HG03135 (cell line): Measurements from ENCODE around the gene GUCA2A.

Source experiments
- ATAC-seq: cut with Tn5 transposase; IDR thresholded peaks from one replicate; pipeline ENCODE4 v1.9.1; 2021; ENCODE audit warnings: mild to moderate bottlenecking, moderate library complexity; ENCODE audit not compliant: unreplicated experiment

GUCA2A gene

DNA sequence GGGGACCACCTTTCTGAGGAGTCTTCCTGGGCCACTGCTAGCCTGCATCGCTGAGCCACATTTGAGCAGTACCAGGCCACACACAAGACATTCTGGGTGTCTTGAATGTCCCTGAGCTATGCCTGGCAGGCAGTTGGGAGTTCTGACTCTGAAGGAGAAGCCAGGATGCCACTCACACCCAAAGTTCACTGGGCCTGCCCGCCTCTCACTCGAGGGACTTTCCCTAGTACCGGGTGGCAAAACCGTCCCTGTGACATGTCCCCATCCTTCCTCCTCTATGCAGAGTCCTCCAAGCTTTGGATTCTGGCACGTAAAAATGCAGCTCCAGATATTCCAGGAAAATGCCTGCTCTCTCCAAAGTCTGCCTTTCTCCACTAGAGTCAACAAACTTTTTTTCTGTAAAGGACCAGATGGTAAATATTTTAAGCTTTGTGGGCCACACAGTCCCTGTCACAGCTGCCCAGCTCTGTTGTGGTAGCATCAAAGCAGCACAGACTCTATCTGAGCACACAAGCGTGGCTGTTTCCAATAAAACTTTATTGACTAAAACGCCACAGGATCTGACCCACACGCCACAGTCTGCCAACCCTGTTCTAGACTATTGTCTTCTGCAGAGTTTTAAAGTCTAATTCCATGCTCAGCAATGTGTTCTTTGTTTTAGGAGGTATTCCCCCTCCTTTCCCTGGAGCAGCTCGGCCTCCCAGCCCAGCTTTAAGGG lies 30.6 kb downstream of the GUCA2A start:
- ATAC-seq, result no peak

GRCh38 chr1:42133390-42133789 lies 31.2 kb downstream of the GUCA2A start:
- ATAC-seq, result no peak

GRCh38 chr1:42130061-42130660 lies 34.4 kb downstream of the GUCA2A start:
- no peak for ATAC-seq

DNA sequence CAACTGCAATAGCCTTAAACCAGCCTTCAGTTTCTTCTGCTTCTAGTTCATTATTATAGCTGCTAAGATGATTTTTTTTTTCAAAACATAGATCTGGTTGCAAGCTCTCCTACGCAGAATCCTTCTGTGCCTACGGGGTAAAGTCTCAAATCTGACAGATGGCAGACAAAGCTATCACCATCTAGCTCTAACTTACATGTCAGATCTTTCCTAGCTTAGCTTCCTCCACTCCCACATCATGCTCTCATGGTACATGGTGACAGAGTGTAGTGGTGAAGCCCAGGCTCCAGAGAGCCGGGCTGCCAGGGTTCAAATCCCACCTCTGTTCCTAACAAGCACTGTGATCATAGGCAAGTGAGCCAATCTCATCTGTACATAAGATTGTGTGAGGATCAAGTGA lies 35.6 kb downstream of the GUCA2A start:
- ATAC-seq, result no peak

DNA sequence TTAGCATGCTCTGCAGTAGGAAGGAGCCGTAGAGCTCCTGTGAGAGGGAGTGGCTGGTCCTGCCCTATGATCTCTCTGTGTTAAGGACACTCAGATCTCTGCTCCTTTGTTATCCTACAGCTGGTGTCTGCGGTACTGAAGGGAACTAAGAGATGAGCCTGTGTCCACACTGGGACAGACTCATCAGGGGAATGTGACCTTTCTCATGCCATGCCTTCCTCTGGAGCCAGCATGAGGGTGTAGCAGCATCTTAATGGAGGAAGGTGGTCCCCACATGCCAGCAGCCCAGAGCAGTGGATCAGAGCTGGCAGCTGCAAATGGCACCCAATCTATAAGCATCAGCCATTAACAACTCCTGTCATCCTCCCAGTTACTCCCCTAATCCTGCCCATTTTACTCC lies 36.0 kb downstream of the GUCA2A start:
- no peak for ATAC-seq

DNA sequence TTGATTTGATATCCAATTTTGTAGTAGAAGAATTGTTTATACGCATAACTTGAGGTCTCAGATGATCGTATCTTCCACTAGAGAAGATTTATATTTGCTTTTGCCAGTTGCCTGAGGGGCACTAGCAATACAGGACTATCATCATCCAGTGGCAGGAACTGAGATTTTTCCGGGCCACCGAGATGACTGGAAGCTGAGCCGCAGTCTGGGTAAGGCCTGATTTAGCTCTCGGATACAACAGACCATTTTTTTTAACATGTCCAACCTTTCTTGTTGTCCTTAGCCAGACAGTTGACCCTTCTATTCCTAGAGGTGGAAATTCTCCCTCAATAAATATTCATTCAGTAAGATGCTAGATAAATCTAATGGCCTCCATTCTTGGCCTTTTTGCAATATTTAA lies 36.8 kb downstream of the GUCA2A start:
- no peak for ATAC-seq

- ATAC-seq, result no peak
Observed at GRCh38 chr1:42125552-42125951, 39.0 kb downstream of the GUCA2A start.

DNA sequence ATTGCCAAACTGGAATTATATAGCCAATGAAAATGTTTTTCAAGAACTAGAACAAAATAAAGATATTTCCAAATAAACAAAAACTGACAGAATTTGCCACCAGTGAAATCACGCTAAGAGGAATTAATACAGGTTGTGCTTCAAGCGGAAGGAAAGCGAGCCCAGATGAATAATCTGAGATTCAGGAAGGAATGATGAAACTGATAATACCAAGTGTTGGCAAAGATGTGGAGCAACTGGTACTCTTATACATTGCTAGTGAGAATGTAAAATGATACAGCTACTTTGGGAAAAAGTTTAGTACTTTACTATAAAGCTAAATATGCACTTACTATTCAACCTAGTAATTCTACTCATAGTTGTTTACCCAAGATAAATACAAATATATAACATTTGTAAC lies 42.1 kb downstream of the GUCA2A start:
- no peak for ATAC-seq

- ATAC-seq, result no peak
Observed at GRCh38 chr1:42118125-42118524, 46.4 kb downstream of the GUCA2A start.

- ATAC-seq, result no peak
Observed at GRCh38 chr1:42117214-42117613, 47.3 kb downstream of the GUCA2A start.

DNA sequence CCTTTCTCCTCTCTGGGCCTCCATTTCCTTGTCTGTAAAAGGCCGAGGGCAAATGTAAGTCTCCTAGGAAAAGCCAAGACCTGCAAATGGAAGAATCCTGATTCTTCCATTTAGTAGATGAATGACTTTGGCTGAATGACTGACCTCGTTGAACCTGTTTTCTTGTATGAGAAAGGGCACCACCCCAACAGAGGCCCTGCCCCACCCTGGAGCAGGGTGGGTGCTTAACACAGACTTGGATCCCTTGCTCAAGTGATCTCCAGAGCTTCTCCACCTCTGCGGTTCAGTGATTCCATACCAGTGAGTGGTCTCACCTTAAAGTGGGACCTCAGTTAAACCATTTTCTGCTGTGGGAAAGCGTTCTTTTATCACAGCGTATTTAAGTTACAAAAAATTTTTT lies 50.3 kb downstream of the GUCA2A start:
- no peak for ATAC-seq
